HAP-1 (cell line): ENCODE measurements around the gene NFKBIZ.
"Not testable (repeated sequence)": the region's sequence is repeated elsewhere in the genome, so short reads cannot be mapped to it uniquely, and the experiment has no call there.

Experiments
- DNase-seq, 2 experiments: peaks; one replicate each; pipeline ENCODE4 v3.0.0-alpha.2; 2016 to 2020; ENCODE audit warnings: low spot score in 2 of 2
- H3K27me3 ChIP-seq: fragments of 250-450 bp; sonication (Bioruptor Pico); 2 replicates; pipeline ENCODE4 v1.5.1; 2020; ENCODE audit warnings: low read depth, mild to moderate bottlenecking, moderate library complexity
- H3K36me3 ChIP-seq: fragments of 250-450 bp; sonication (Bioruptor Pico); replicated peaks from 2 replicates; pipeline ENCODE4 v1.5.1; 2020; ENCODE audit warnings: mild to moderate bottlenecking
- H3K4me1 ChIP-seq: fragments of 250-450 bp; sonication (Bioruptor Pico); 2 replicates; pipeline ENCODE4 v1.5.1; 2020; ENCODE audit warnings: mild to moderate bottlenecking
- H3K4me3 ChIP-seq: fragments of 250-450 bp; sonication (Bioruptor Pico); 2 replicates; pipeline ENCODE4 v1.5.1; 2020; ENCODE audit warnings: mild to moderate bottlenecking, moderate library complexity
- H3K9me3 ChIP-seq: fragments of 250-450 bp; sonication (Bioruptor Pico); 2 replicates; pipeline ENCODE4 v1.5.1; 2020; ENCODE audit warnings: mild to moderate bottlenecking, moderate library complexity
- in situ Hi-C: fragments of 300-500 bp; cut with MboI; formaldehyde crosslinking; loops from 3 replicates; pipeline ENCODE4 v1.14.3; 2020; ENCODE audit warnings: low sequenced_read_pairs, inconsistent platforms, mixed read lengths

NFKBIZ gene

DNA sequence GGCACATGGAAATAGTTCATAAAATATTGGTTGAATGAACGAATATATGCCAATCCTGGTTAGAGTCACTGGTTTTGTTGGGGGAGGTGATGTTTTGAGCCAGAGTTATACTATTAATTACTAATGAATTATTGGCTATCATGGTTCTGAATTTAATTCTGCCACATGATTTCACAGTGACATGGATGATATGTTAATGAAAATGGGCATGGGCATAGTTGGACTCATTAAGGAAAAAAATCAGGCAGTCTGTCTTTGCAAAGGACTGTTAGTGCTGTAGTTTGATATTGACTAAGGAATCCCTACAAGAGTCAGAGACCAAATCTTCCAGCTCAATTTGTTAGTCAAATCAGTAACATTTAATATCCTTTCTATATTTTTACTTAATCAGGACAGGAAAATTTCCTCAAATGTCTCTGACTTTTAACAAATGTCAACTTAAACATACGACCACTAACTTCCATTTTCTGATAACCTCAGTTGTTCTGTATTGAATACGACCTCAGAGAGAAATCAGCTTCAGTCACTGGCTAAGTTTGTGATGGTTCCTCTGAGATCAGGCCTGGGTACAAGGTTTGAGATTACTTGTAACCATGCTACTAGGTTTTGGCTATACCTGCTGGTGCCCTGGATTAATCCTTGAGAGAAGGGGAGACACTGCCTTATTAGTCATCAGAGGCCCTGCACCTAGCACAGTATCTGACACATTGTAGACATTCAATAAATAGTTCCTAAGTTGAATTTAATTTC, 13.3 kb downstream of the NFKBIZ start:
- H3K27me3 ChIP-seq = no peaks in the 10 kb centered on the region
- no peak overlapping the region for H3K4me3 ChIP-seq
- H3K36me3 ChIP-seq = peaks cover 16% of the 10 kb centered on the region
- DNase-seq = no peak
- in situ Hi-C loops = no loop called here
- no peaks in the 10 kb centered on the region for H3K4me1 ChIP-seq
- H3K9me3 ChIP-seq = no peaks in the 10 kb centered on the region

DNA sequence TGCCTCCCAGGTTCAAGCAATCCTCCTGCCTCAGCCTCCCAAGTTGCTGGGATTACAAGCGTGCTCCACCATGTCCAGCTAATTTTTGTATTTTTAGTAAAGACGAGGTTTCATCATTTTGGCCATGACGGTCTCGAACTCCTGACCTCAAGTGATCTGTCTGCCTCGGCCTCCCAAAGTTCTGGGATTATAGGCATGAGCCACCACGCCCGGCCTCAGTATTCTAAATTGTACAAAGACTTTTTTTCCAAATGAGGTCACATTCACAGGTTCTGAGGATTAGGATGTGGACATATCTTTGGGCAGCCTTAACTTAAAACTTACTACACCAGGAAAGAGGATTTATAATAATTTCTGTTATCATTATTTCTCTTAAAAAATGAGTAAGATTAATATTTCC, 15.6 kb downstream of the NFKBIZ start:
- DNase-seq, H3K4me1 ChIP-seq, H3K4me3 ChIP-seq, H3K36me3 ChIP-seq, in situ Hi-C loops, H3K27me3 ChIP-seq, H3K9me3 ChIP-seq: not testable (repeated sequence)

DNA sequence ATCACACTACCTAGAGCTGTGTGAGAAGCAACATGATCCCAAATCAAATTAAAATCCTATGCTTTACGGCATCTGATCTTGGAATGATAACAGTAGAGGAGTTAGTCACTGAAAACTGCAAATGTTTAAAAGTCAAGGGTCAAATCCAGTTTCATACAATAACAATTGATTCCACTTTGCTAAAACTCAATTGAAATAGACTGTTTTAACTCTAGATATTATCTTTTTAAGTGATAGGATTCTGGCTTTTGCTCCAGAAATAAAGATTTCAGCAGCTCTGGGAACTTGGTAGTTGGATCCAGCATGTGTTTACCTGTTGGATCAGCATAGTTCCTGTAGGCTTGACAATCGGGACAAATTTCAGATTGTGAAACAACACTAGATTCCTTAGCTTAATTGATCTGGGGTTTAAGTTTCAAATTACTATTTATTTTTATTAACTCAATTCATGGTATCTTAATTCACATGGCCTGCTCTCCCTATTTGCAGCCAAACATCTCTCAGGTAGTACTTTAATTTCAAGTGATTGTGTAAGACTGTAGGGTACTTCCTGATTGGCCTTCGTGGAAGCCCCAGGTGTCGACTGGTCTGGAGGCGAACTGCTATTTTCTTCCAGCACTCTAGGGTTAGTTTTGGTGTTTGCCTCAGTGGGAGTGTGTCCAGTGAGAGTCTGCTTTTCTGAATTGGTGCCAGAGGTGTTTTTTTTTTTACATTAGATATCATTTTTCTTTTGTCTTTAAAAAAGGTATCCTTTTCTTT, 16.6 kb downstream of the NFKBIZ start:
- in situ Hi-C loops = no loop called here
- Histone ChIP-seq H3K27me3 (no peaks in the 10 kb centered on the region), H3K9me3 (no peaks in the 10 kb centered on the region), H3K4me3 (no peak overlapping the region), H3K36me3 (no peaks in the 10 kb centered on the region; the same call in 1 of the 2 replicates), H3K4me1 (no peaks in the 10 kb centered on the region)
- no peak for DNase-seq

DNA sequence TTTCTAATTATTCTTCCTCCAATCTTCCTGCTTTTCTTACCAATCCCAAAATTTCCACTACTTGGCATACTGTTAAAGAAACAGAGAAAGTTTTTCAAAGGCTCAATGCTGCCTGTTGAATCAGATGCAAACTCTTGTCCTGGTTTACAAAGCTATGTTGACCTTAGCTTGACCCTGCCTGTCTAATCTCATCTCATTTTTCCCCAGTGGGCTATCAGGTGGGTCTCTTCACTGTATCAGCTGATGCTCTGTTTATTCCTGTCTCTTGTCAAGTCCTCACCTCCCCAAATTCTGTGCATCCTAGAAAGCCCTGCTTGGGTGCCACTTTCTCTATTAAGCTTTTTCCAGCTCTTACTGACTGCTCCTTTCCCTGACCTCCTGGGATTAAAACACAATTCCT, 18.2 kb downstream of the NFKBIZ start:
- Histone ChIP-seq H3K4me1 (no peaks in the 10 kb centered on the region), H3K9me3 (no peaks in the 10 kb centered on the region), H3K4me3 (no peak overlapping the region), H3K36me3 (no peaks in the 10 kb centered on the region), H3K27me3 (no peaks in the 10 kb centered on the region)
- DNase-seq = no peak
- in situ Hi-C loops = no loop called here

DNA sequence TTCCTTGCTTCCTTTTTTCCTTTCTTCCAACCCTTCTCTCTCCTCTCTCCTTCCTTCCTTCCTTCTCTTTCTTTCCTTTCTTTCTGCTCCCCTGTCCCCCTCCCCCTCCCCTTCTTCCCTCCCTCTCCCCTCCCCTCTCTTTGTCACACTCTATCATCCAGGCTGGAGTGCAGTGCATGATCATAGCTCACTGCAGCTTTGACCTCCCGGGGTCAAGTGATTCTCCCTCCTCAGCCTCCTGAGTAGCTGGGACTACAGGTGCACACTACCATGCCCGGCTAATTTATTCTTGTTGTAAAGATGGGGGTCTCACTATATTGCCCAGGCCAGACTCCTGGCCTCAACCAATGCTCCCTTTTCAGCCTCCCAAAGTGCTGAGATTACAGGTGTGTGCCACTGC, 18.7 kb downstream of the NFKBIZ start:
- H3K36me3 ChIP-seq = no peaks in the 10 kb centered on the region
- H3K27me3 ChIP-seq = no peaks in the 10 kb centered on the region
- no peak for DNase-seq
- no peaks in the 10 kb centered on the region for H3K9me3 ChIP-seq
- in situ Hi-C loops = no loop called here
- no peaks in the 10 kb centered on the region for H3K4me1 ChIP-seq
- no peak overlapping the region for H3K4me3 ChIP-seq

DNA sequence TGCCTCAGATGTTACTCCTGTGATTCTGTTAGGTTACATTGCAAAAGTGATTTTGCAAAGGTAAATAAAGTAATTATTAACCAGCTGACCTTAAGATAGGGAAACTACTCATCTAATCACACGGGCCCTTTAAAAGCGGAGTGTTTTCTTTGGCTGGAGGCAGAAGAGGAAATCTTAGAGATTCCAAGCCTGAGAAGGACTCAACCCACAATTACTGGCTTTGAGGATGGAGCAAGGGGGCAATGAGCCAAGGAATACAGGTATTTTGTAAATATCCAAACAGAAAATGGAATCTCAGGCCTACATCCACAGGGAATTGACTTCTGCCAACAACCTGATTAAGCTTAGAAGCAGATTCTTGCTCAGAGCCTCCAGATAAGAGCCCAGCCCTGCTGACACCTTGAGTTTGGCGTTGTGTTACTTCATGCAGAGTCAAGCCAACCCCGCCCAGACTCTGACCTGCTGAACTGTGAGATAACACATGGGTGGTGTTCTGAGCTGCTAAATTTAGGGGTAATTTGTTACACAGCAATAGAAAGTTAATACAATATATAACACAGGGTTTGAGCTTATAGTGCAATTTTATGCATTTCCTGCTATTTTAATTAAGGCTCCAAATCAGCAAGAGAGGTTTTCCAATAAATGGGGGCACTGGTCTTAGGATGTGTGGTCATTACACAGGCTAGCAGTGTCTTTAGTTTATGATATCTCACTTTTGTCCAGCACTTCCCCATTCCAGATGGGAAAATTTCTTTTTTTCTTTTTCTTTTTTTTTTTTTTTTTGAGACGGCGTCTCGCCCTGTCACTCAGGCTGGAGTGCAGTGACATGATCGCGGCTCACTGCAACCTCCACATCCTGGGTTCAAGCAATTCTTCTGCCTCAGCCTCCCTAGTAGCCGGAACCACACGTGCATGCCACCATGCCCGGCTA, 19.5 kb downstream of the NFKBIZ start:
- no peak for DNase-seq

DNA sequence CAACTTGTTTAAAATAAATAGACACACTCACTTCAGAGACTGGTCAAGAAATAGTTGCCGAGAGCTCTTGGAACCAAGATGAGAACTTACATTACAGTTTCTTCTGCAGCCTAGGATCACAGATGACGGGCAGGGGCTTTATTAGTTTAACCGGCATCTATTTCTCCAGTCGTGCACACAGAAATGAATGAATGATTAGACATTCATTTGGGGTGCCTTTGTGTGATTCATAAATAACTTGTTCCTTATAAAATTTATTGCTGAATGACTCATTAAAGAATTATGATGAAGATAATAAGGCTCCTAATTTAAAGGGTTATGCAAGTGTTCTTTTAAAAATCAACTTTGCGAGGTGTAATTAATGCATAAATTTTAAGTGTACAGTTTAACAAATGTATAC, 20.8 kb downstream of the NFKBIZ start:
- H3K9me3 ChIP-seq = no peaks in the 10 kb centered on the region
- no peaks in the 10 kb centered on the region for H3K36me3 ChIP-seq
- no peak overlapping the region for H3K4me3 ChIP-seq
- in situ Hi-C loops = no loop called here
- no peaks in the 10 kb centered on the region for H3K27me3 ChIP-seq
- DNase-seq = no peak
- no peaks in the 10 kb centered on the region for H3K4me1 ChIP-seq

More for the DNA sequence above, 19.5 kb downstream of the NFKBIZ start:
- in situ Hi-C loops = no loop called here
- H3K4me3 ChIP-seq = no peak overlapping the region
- H3K36me3 ChIP-seq = no peaks in the 10 kb centered on the region
- no peaks in the 10 kb centered on the region for H3K9me3 ChIP-seq
- H3K4me1 ChIP-seq = no peaks in the 10 kb centered on the region
- H3K27me3 ChIP-seq = no peaks in the 10 kb centered on the region

DNA sequence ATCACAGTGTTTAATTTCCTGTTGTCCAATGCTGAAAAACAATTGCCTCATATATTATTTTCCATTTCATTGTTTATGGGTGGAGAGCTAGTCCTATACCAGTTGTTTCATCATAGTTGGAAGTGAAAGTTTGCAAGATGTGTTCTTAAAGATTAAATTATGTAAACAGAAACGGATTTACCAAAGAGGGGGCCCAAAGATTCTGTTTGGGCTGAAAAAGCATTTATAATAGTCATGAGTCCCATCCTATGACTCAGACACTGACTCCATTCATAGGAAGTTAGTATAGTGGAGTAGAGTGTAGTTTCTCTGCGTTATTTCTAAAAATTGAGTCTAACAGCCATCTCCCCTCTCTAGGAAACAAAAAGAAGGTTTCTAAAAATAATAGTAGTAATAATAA, 24.3 kb downstream of the NFKBIZ start:
- no peak overlapping the region for H3K4me3 ChIP-seq
- no peak for DNase-seq
- H3K9me3 ChIP-seq = no peaks in the 10 kb centered on the region
- H3K27me3 ChIP-seq = 0 out of 2 replicates have a peak, but pooled peaks cover 4% of the 10 kb centered on the region
- no peaks in the 10 kb centered on the region for H3K36me3 ChIP-seq
- H3K4me1 ChIP-seq = no peaks in the 10 kb centered on the region
- in situ Hi-C loops = no loop called here

DNA sequence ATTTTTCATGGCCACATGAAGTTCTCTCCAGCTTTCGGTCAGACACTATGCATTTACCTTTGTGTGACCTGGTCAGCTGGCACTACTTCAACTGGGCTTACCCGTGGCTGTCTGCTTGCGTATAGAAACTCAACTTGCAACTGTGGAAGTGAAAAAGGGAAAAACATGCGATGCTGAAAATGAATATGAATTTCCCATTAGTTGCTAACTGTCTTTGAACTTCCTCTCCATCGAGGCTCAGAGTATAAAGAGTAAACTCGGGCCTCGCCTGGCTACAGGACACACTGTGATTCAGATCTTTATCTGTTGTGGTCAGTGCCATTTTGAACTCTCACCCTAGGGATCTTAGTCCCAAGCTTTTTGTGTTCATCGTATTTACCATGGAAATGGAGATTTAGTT, 26.8 kb downstream of the NFKBIZ start:
- Histone ChIP-seq H3K36me3 (no peaks in the 10 kb centered on the region), H3K27me3 (0 out of 2 replicates have a peak, but pooled peaks cover 4% of the 10 kb centered on the region), H3K4me1 (no peaks in the 10 kb centered on the region), H3K9me3 (no peaks in the 10 kb centered on the region), H3K4me3 (no peak overlapping the region)
- DNase-seq = no peak
- in situ Hi-C loops = no loop called here

DNA sequence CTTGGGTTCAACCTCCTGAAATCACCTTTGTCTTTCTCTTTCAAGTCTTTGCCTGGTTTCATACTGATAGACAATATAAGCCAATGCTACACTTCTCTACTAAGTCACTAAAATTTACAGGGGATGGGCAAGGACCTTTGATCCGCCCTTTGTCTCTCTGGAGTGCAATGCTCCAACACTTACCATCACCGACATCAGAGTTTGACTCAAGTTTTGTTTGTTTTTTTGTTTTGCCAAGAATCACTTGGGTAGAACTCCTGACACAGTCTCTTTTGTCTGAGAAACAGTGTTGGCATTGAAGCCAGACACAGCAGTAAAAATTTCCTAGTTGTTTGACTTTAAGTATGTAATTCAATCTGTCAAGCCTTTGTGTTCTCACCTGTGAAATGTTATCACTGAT, 29.3 kb downstream of the NFKBIZ start:
- no peak for DNase-seq
- H3K27me3 ChIP-seq = 0 out of 2 replicates have a peak, but pooled peaks cover 4% of the 10 kb centered on the region
- H3K4me3 ChIP-seq = no peak overlapping the region
- no peaks in the 10 kb centered on the region for H3K9me3 ChIP-seq
- no peaks in the 10 kb centered on the region for H3K36me3 ChIP-seq
- H3K4me1 ChIP-seq = no peaks in the 10 kb centered on the region
- in situ Hi-C loops = no loop called here

DNA sequence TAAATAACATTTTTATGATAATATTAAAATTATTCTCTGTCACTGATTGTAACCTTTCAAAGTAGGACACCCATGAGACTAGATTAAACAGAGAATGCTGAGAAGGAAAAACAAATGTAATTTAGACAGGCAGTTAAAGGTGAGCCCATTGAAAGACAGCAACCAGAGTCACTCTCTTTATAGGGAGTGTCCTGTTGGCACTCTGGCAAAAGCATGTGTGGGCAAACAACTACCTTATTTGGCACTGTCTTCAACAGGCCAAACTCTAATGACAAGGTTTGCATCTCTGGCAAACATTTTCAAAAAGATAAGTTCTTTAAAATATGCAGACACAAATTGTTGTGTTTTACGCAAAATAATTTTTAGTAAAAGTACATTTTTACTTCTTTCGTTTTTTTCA, 29.8 kb downstream of the NFKBIZ start:
- Histone ChIP-seq H3K4me1 (no peaks in the 10 kb centered on the region), H3K36me3 (no peaks in the 10 kb centered on the region), H3K27me3 (0 out of 2 replicates have a peak, but pooled peaks cover 4% of the 10 kb centered on the region), H3K4me3 (no peak overlapping the region), H3K9me3 (no peaks in the 10 kb centered on the region)
- DNase-seq = no peak
- in situ Hi-C loops = no loop called here

DNA sequence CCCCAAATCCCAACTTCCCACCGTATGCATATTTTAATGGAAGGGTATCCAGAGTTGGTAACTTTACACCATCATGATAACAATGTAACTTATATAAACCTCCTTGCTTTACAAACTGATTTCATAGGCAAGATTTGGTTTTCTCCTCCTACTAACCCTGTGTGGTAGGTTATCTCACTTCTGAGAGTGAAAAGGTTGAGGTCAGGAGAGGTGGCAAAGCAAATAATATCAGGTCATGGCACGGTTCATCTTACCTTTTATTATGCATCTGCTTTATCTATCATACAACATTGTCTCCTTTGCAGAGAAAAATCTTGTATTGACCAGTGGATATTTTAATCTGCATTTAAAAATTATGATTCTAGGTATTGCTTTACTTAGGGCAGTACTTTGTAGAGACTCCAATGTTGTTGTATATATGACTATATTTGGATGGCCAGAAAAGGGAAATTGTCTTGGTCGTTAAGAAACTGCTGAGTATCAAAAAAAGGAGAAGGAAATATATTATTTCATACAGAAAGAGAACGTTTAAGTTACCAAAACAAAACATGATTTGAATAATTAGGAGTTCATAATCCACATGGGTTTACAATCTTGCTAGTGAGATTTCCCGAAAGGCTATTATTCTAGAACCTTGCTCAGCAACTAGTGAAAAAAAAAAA, 30.4 kb downstream of the NFKBIZ start:
- in situ Hi-C loops = no loop called here
- no peaks in the 10 kb centered on the region for H3K36me3 ChIP-seq
- DNase-seq = no peak
- no peaks in the 10 kb centered on the region for H3K9me3 ChIP-seq
- H3K4me3 ChIP-seq = no peak overlapping the region
- 0 out of 2 replicates have a peak, but pooled peaks cover 4% of the 10 kb centered on the region for H3K27me3 ChIP-seq
- H3K4me1 ChIP-seq = no peaks in the 10 kb centered on the region

DNA sequence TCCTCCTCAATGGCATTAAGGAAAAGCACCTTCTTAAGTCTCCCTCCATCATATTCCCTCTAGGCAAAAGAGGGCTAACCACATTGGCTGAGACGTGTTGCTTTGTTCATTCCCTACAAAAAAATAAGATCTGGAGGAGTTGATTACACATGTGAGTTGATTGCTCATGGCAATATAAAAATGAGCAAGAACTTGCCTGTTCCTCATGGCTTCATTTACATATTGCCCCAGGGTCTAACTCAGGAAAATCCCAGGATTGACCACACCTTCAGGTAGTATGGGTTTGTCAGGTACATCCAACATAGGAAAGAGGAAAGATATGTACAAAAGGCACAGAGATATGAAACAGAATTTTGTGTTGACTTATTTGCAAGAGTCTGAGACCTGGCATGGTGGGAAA, 35.5 kb downstream of the NFKBIZ start:
- DNase-seq = no peak
- in situ Hi-C loops = no loop called here
- no peaks in the 10 kb centered on the region for H3K27me3 ChIP-seq
- no peak overlapping the region for H3K4me3 ChIP-seq
- no peaks in the 10 kb centered on the region for H3K4me1 ChIP-seq
- H3K36me3 ChIP-seq = no peaks in the 10 kb centered on the region
- H3K9me3 ChIP-seq = no peaks in the 10 kb centered on the region
